GM18870 (cell line): ENCODE data around the gene TNK1.
A peak's percentile ranks its signal among the peaks of the same experiment; 100 is the strongest.

Experiments
- ATAC-seq: cut with Tn5 transposase; IDR thresholded peaks from one replicate; pipeline ENCODE4 v1.9.1; 2021; ENCODE audit warnings: moderate library complexity; ENCODE audit not compliant: unreplicated experiment

The TNK1 gene

DNA sequence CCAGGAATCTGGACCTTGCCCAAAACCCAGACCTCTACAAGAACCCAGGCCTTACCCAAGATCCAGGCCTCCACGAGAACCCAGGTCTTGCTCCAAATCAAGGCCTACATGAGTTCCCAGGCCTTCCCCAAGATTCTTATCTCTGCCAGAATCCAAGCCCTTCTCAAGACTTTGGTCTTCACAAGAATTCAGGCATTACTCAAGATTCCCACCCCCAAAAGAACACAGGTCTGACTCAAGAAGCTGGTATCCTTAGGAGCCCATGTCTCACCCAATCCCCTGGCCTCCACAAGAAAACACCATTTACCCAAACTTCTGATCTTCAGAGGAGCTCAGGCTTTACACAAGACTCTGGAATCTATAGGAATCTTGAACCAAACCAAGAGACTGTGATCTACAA lies 50.3 kb downstream of the TNK1 start:
- ATAC-seq: no peak

GRCh38 chr17:7432296-7432695 lies 51.4 kb downstream of the TNK1 start:
- ATAC-seq: no peak

DNA sequence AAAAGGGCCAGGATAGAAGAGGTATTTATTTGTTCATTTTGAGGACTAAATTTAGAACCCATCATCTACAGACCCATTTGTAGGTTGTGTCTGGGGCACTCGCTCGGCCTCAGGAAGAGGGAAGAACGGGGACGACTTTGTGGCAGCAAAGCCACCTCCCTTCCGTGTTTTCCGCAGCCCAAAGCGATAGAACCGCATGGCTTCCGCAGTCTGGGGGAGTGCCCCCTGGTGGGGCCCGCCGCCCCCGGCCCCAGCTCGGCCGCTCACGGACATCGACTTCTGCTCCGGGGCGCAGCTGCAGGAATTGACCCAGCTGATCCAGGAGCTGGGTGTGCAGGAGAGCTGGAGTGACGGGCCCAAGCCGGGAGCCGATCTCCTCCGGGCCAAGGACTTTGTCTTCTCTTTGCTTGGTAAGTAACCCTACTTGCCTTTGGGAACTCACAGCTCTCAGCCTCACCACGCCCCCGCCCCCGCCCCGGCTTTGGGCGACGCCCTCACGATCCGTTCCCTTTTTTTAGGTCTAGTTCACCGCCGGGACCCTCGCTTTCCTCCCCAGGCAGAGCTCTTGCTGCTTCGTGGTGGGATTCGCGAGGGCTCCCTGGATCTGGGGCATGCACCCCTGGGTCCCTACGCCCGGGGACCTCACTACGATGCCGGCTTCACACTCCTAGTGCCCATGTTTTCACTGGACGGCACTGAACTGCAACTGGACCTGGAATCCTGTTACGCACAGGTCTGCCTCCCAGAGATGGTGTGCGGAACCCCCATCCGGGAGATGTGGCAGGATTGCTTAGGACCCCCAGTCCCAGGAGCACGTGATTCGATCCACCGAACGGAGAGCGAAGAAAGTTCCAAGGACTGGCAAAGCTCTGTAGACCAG lies 55.0 kb downstream of the TNK1 start:
- peak; percentile 11 for ATAC-seq

- ATAC-seq: no peak
These were observed 55.9 kb downstream of the TNK1 start for GRCh38 chr17:7436556-7437368.

- ATAC-seq: no peak
These were observed 56.5 kb downstream of the TNK1 start for GRCh38 chr17:7437369-7437863.

DNA sequence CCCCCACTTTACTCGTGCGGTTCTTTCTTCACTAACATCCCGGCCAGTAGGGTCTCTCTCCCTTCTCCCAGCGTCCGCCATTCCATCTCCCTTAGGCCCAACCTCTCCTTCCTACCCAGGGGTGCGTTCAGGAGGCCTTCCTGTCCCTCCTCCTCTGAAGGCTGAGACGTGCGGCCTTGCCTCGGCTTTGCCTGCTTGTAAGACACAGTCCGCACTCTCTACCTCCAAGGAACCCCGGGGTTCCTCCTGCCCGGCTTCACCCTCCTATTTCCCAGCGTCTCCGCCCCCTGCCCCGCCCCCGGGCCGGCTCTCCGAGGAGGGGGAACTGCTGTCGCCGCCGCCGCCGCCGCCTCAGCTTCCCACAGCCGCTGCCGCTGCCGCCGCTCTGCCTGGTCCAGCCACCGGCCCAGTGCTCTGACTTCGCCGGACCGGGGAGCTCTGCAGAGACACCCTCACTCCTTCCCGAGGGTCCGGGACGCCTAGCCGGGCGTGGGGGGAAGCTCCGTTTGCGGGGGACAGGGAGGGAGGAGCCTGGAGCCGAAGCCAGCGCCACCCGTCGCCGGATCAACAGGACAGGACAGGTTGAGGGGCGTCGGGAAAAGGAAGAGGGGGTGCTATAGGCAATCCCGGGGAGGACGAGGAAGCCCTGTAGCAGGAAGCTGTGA lies 57.2 kb downstream of the TNK1 start:
- ATAC-seq: no peak

DNA sequence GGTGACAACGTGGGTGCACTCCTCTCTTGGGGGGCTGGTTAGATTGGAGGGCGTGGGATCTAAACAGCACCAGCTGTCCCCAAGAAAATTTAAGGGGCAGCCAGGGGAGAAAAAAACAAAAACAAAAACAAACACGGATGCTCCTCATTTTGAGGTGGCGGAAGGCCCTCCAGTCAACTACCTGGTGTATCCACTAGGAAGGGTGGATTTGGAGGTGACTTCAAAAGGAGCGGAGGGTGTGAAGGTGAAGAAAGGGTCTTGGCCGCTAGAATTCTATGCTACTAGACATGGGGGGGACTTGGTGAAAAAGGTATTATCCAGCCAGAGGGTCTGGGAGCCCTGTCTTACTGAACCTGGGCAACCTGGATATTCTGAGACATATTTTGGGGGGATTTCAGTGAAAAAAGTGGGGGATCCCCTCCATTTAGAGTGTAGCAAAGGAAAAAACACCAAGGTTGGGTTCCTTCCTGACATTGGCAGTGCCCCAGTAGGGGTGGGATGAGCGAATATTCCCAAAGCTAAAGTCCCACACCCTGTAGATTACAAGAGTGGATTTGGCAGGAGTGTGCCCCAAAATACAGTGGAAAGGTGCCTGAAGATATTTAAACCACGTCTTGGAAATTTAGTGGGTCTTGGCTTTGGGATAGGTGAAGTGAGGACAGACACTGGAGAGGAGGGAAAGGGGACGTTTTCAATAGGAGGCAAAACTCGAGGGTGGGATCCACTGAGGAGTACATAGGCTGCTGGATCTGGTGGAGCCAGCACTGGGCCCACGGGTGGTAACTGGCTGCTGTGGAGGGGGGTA lies 58.0 kb downstream of the TNK1 start:
- ATAC-seq: no peak
